GM11168 (cell line): ENCODE data around the gene SNX14.

Experiments used
- in situ Hi-C: fragments of 300-500 bp; cut with MboI; formaldehyde crosslinking; loops from one replicate; pipeline ENCODE4 v1.12.0; 2022; ENCODE audit warnings: low sequenced_read_pairs; ENCODE audit not compliant: unreplicated experiment

The SNX14 gene

DNA sequence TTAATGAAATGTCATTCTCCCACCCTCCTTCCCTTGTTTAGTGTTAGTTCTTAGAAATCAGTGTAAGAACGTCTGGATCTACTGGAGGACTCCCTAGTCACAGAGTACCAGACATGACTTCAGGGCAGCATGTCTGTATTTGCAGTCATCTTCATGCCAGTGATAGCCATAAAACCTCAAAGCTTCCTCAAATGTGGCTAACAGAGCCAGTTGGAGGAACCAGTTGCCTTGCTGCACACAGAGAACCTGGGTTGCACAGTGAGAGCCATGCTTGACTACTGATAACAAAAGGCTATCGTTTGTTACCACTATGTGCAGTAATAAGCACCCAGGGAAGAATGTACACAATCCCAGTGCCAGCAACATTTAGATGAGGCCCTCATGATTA lies 123.6 kb downstream of the SNX14 start:
- in situ Hi-C loops: no loop called here

DNA sequence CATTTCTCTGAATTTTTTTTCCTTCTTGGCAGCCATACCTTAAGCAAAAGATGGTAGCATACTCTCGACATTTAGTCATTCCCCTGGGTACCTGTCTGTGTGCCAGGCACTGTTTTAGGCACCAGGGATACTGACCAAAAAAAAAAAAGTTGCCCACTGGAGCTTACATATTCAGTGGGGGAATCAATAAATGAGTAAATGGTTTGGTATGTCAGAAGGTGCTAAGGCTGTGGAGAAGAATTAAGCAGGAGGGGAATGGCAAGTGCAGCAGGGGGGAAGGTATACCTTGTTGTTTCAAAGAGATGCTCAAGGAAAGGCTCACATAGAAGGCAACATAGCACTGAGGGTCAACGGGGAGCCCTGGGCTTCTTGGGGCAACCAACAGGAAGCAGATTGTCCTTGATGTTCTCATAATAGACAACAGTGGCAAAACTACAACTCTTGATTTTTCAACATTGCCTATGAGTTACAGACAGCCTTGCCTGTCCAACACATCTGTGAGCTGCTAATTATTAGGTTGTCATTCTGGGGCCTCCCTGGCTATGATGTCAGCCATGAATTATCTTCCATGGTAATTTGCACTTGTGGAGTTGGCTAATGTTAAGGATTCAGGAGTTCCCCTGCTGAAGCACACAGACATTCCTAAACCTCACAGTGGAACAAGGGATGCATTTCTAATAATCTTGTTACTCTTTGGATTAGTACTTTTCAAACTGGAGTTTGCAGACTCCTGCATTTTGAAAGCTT lies 124.2 kb downstream of the SNX14 start:
- in situ Hi-C loops: no loop called here

DNA sequence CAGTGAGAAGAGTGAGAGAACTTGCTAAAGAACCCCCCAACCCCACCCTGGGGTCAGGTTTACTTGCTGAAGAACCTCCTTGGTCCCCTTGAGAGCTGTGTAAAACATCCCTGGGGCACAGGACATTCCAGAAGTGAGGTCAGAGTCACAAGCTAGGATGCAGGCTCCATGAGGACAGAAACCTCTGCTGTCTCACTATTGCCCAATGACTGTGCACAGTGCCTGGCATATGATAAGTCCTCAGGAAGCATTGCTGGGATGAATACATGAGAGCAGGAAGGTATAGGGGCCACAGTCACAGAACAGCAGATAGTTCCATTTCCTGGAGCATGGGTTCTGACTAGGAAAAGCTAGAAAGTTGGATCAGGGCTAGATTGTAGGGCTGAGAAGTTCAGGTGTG lies 125.3 kb downstream of the SNX14 start:
- in situ Hi-C loops: no loop called here

DNA sequence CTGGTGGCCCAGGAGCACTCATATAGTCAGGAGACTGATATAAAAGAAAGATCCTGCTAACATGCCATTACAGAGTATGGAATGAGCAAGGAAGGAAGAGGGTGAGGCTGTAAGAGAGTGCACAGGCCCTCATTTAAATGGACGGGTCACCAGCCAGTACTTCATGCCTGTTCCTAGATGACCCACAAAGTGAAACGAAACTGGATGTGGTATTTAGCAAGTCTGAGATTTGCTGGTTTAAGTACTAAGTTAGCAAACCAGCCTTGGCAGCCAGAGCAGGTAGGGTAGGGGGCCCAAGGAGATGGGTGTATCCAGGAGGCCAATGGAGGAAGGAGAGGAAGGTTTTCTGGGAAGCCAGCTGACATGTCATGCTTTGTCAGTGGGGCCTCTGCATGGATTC lies 127.9 kb downstream of the SNX14 start:
- in situ Hi-C loops: no loop called here

DNA sequence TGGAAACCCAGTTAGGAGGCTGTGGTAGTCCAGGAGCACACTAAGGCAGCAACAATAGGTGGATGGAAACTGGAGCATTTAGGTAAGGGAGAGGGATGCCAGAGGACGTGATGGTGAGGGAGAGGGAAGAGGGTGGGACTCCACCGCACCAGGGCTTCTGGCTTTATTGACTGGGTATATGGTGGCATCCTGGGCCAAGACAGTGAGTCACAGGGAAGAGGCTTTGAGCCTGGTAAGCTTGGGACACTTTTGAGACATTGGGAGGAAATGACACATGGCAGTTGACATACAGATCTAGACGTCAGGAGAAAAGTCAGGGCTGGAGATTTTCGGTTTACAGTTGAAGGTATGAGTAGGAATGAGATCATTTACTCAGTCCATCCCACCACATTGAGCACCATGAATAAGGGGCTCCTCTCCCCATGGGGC lies 128.9 kb downstream of the SNX14 start:
- in situ Hi-C loops: no loop called here

DNA sequence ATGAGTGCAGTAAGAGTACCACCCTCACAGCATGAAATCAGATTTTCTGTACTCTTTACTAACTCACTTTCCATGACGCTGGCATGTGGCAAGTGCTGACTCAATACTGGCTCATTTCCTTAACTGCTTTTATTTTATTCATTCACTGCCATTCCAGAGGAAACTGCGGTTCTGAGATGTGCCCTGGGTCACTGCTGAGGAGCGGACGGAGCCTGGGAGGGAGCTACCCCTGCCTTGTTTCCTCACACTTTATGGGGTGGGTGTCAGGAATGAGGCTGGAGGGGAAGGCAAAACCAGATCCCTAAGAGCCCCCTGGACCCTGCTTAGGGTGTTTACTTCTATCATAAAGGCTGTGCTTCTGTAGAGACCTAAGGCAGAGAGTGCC lies 129.4 kb downstream of the SNX14 start:
- in situ Hi-C loops: no loop called here

DNA sequence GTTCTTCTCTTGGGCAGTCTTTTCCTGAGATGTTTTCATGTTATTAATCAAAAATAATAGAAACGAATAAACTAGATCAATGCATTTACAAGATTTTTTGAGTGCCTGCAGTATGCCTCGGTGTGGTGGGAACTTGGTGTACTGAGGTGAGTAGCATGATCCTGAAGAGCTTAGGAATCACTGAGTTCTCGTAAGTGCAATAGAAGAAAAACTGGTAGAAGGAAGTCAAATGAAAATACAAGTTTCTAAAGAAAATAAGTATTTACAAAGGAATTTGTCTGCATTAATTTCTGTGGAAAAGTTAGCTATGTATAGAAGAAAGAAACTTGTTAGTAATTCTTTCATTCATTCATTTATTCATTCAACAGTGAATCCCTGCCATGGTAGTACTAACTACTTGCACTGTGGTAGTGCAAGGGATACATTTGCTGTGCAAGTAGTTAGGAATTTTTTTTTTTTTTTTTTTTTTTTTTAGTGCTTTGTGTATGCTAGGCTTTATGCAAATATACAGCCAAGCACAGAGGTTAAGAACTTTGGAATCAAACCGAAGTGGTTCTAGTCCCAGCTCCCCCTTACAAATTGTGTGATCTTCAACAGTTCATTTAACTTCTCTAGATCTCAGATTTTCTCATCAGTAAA lies 129.9 kb downstream of the SNX14 start:
- in situ Hi-C loops: no loop called here

DNA sequence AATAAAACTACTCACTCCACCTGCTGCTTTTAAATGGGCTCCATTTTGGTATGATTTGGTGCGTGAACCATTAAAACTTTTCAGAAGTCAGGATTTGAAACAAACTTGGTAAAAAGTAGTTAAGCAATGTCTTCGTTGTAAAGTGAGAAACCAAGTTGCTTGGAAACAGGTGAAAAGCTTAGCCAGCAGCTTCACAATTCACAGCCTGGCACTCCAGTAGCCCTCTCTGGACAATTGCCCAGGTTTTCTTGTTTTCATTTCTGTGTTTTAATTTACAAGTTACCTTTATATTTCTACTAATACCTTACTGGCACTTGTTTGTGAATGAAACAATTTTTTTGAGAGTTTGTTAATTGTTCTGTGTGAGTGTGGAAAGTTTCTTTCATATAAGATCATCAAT lies 131.0 kb downstream of the SNX14 start:
- in situ Hi-C loops: no loop called here

DNA sequence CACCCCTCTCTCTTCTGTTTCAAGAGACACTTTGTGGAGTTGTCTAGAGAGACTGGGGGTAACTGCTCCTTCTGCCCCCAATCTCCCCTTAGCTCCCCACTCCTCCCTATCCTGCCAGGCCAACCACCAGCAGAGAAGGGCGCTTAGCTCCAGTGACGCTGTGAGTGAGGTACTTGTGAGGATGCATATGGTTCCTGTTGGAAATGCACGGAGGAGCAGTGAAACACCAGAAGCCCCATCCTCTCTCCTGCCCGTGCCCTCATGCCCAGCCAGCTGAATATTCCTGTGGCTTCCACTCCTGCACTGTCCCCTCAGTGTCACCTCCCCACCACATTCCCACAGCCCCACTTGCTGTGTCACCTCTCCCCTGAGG lies 131.9 kb downstream of the SNX14 start:
- in situ Hi-C loops: no loop called here

DNA sequence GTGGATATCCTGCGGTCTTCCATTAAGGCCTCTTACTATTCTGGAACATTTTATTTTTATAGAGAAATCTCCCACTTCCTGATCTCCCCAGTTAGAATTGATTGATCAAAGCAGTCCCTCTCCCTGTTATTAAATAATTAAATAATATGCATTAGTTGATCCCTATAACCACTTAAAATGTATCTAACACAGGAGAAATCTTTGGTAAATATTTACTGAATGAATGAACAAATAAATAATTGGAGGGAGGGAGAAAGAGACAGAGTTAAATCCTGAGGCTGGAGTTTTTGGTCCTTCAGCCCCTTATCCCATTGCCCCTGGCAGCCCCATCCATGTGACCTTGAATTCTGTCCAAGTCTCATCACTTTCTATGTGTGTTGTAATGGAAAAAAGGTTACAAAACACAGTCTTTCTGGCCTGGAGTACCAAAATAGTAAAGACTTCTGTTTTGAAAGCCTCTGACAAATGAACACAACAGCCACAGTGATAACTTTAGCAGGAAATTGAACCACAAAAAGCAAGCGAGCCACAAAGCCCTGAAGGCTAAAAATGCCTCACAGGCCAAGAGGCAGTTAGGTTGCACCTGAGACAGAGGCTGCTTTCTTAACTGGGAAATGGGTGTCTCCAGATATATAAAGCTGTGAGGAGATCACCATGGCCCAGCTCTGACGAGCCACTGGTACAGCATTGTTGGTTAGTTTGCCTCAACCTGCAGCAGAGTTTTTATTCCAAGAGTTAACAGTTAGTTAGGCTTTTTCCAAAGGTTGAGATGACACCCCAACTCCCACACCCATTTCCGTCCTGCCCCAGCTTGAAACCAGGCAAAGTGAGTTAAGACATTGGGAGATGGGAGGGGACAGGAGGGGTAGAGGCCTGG lies 132.5 kb downstream of the SNX14 start:
- in situ Hi-C loops: no loop called here

DNA sequence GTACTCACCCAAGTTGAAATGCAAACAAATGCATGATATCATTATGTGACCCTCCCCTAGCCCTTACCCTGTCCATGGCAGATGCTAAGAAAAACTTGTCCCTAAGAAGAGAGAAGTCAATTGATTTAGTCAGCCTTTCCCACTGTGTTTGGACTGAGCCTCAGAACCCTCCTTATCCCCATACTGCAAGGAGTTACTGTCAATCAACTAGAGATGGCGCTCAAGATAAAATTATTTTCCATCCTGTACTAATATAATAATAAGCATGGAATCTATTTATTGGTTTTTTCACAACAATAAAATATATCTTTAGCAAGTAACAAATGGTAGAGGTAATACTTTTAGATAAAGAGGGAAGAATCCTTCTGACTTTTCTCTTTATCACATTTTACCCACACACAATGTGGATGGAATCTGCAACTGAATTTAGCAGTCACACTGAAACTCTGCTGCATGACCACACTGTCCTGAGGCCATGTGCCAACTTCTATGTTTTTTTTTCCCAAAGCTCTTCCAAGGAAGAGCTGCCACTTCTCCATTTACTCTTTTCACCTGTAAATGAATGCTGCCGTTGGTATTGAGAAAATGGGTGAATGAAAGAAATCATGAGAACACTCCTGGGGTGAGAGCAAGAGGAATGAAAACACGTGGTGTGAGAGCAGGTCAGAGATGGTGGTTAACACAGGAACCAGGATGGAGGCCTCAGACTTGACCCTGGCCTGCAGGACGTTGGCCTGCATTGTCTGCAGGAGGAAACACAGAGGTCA lies 133.3 kb downstream of the SNX14 start:
- in situ Hi-C loops: no loop called here

DNA sequence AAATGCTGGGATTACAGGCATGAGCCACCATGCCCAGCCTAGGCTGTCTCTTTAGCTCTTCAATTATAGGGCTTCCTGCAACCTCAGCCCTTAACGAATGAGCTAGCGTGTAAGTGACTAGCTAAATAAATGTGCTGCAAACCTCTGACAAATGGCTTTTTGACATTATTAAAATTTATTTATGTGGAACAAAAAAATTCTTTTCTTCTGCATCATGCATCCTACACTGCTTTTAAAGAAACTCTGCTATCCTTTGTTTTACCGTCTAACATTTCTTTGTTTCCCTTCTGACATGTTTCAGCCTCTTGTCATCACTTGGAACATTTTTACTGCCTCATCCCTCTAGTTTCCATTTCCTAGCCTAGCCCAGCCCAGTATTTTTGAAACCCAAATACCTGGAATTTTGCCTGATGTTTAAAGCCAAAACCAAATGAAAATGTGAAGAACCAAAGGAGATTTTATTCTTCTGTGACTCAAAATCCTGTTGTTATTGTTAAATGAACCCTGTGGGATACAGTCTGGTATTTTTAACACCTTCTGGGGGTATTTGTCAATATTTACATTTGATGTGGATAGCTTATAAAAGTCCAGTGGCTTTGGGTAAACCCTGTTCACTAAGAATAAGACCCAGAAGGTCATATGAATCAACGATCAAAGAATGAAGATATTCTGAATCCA lies 134.3 kb downstream of the SNX14 start:
- in situ Hi-C loops: no loop called here

DNA sequence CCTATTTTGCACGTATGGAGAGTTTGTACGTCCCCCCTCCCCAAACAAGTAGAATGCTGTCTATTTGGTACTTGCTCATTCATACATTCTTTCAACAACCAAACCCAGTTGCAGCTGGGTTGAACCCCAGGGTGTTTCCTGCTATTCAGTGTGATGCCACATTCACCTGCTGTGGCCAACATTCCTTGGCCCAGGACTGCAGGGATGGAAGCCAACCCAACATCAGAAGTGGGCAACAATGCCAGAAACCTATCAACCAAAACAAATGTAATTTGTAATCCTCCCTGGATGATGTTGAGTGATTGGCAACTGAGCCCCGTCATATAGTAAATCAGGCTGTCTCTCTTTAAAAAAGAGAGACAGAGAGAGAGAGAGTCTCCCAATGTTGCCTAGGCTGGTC lies 134.9 kb downstream of the SNX14 start:
- in situ Hi-C loops: no loop called here

DNA sequence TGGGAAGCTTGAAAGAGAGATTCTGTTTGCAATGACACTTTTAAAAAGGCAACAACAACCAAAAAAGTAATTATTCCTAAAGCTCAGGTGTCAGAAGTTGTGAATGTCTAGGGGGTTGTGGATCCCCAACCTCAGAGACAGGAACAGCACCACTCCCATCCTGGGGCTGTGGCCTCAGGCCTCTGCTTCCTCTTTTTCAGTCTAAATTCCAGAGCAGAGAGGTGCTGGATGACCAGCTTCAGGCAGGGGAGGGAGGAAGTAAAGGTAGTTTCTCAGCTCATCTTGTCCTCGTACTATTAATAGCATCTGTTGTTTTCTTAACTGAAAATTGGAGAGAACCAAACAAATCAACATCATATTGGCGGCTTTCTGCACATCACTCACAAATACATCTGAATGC lies 135.5 kb downstream of the SNX14 start:
- in situ Hi-C loops: no loop called here

DNA sequence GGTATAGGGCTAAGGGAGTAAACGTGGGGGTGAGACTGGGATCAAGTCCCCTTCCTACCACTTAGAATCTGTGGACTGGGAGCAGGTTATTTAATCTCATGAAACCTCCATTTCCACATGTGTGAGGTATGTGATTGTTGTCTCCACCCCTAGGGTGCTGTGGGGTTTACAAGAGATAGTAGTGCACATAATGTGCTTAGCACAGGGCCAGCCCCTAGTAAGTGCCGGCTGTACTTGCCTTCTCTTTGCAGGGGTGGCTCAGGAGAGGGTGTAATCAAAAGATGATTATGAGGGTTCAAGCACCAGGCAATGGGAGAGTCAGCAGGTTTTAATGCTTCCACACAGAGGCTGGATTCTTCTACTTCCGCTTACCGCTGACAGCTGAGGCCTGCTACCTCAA lies 136.9 kb downstream of the SNX14 start:
- in situ Hi-C loops: no loop called here
